ENCODE results near the gene PNPLA3.
A peak's percentile ranks its signal among the peaks of the same experiment; 100 is the strongest.

PNPLA3 gene, protein sequence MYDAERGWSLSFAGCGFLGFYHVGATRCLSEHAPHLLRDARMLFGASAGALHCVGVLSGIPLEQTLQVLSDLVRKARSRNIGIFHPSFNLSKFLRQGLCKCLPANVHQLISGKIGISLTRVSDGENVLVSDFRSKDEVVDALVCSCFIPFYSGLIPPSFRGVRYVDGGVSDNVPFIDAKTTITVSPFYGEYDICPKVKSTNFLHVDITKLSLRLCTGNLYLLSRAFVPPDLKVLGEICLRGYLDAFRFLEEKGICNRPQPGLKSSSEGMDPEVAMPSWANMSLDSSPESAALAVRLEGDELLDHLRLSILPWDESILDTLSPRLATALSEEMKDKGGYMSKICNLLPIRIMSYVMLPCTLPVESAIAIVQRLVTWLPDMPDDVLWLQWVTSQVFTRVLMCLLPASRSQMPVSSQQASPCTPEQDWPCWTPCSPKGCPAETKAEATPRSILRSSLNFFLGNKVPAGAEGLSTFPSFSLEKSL
- total RNA-seq, result 0.06 to 0.22 reads per million in 2 experiments

DNA sequence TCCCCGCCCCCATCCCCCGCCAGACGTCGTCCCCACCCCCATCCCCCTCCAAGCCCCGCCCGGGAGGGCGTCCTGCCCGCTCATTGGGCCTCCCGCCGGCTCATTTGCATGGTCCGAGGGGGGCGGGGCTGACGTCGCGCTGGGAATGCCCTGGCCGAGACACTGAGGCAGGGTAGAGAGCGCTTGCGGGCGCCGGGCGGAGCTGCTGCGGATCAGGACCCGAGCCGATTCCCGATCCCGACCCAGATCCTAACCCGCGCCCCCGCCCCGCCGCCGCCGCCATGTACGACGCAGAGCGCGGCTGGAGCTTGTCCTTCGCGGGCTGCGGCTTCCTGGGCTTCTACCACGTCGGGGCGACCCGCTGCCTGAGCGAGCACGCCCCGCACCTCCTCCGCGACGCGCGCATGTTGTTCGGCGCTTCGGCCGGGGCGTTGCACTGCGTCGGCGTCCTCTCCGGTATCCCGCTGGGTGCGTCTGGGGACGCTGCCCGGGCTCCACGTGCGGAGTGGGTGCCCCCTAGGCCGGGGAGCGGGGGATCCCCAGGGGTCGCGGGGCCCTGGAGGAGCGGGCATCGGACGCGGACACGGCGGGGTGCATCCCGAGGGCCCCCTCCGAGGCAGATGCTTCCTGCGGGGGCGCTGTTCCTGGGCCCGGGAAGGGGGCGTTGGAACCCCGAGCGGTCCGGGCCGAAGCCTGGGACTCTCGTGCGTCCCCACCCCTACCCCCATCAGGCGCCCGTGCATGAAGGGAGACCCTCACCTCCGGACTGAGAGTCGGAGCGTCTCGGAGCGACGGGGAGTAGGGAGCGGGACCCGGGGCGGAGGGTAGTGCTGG, at the start of gene PNPLA3:
Gene PNPLA3, plus strand, starts transcription at position 175 of the 834 bp plus-strand sequence. Its CDS starts 107 bp downstream, at position 282.
- peak; percentile 56 for DNase-seq (ENCODE audit: low read depth)

DNA sequence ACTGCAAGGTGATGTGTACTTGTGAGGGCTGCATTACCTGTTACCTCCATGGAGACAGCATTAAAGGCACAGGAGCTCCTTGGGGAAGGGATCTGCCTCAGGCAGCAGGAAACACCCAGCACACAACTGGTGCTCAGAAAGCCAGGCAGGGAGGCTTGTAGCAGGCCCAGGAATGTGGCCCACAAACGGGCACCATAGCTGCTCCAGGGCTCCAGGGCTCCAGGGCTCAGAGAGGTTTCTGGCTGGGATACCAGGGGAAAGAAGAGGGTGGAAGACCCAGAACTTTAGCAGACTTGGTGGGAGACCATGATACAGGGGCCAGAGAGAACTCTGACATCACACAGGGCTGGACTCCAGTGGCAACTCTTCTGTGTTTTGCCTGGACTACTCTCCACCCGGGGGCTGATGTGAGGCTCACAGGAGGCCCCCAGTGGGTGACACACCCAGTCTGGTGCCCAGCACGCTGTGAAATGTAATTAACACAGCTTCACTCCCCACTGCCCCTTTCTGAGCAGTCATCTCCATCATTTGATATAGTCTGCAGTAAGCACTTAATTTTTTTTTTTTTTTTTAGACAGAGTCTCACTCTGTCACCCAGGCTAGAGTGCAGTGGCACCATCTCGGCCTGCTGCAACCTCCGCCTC, 46.6 kb upstream of the PNPLA3 start:
- no peak for DNase-seq (ENCODE audit: low read depth)

DNA sequence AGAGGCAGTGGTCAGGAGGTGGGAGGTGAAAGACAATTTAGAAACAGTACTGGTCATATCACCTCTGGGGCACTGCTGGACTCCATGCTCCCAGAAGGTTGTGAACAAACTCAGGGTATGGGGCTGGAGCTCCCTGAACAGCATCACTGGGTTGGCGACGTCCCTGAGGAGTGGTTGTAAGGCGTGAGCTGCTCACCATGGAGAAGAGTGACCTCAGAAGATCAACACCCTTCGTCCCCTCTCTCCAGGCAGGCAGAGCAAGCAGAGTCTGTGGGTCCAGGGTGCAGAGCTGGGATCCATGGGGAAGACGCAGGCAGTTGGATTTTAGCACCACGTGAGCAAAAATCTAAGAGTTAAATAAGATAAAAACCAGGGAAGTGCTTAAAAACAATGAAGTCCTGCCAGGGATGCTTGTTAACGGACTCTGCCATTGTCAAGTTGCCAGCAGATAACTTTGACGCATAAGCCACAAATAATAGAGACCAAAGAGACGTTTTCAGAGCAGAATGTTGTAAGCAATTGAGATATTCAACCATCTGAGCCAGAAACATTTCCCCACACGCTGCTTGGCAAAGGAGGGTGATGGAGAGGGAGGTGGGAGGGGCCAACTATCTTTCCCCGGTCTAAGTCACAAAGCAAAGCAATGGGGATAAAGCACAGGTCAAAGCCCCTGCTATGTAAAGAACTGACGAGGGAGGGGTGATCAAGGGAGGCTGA, 45.4 kb upstream of the PNPLA3 start:
- DNase-seq (ENCODE audit: low read depth), result no peak

DNA sequence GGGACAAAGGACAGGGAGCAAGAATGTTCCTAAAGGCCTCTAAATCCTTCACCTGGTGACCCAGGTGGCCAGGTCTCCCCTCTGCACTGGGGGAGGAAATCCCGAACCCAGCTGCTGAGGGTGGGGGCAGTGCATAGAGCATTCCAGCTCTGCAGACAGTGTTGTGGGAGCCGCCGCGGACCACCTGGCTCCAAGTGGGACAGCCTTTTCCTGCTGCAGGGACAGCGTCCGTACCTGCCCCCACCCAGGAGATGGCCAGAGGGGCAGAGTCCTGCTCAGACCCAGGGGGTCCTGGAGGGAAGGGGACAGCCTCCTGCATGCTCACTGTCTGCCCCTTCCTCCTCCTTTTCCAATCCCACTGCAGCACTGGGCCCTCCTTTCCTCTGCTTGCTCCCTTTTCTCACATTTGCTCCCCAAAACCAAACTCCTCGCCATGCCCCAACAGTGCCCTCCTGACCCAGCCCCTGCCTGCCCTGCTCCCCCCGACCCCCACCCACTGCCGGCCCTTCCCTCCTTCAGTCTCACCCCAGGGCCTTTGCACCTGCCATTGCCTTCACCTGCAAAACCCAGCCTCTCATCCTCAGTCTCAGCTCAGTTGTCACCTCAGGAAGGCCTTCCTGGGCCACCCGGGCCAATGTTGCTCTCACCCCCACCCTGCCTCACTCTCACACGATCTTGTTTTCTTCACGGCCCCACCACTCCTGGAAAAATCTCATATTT, 44.6 kb upstream of the PNPLA3 start:
- DNase-seq (ENCODE audit: low read depth), result no peak

DNA sequence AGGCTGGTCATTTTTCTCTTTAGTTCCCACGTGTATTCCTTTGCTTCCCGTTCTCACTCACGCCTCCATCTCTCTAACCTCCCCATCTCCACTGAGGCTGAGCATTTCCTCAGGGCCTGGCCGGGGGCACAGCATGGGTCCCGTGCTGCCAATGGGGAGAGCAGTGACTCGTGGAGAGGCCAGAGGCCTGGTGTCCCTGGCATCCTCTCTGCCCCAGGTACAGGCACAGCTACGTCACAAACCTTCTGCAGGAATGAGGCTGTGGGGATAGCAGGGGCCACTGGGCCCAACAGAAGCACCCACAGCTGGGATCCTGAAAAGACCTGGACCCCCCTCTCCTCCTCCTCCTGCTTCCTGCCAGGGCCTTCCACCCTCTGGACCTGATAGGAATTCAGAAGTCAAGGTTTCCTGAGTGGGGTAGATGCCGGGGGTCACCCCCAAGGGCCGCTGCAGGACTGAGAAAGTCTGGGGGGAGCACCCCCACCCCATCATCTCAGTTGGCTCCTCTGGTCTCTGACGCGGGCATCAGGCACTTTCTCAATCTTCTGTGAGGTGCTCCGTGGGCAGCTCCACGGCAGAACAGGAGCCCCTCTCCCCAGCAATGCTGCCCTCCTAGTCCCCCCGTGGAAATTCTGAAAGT, 43.6 kb upstream of the PNPLA3 start:
- DNase-seq (ENCODE audit: low read depth), result no peak

DNA sequence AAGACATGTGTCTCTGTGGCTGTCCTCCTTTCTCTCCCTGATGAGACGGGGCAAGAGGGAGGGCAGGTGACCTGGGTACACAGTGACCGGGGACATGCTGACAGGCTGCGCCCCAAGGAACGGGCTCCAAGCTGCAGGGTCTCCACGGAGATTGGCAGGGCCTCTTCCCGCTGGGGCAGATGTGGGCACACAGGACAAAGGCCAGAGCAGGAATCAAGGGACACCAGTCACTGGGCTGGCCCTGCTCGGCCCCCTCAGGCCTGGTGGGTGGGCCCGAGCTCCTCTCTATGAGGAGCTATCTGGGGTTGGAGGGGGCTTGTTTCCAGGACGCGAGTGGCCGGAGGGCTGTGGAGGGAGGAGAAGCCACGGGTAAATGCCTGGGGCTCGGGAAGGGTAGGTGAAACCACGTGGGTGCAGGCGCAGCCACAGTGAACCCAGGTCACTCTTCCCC, 43.0 kb upstream of the PNPLA3 start:
- DNase-seq (ENCODE audit: low read depth), result no peak

DNA sequence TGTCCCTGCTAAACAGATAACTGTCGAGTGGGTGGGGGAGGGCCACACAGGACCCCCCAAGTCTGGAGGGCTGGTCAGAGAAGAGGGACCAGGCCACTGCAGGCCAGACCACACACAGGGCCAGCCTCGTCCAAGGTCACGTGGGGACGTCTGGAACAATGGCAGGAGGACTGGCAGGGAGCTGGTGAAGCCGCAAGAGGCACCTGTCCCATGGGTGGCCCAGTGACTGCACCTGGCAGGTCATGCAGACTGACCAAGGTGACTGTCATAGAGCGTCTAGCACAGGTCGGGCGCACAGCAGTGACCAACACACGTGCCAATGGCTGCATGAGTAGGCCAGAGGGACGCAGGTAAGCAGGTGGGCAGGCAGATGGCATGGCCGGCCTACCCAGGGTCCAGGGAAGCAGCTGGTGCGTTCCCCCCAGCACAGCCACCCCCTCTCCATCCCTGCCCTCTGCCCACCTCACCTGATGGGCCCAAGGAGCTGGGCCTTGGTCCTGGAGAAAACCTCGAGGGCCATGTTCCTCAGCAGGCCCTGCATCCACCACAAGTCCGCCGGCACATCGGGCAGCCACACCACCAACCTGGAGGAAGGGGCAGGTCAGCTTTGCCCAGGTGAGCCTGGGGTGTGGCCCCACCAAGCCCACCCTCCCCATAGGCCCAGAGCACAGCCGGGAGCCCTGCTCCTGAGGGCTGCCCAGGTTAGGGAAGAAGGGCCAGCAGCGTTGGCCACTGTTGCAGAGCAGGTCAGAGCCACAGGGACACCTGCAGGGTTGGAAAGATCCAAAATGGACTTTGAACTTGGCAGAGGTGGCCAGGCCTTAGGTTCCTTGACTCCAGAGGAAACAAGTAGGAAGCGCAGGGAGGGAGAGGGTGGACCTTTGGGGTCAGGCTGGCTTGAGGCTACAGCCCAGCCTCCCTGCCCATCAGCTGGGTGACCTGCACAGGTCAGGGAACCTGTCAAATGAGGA, 42.2 kb upstream of the PNPLA3 start:
- DNase-seq (ENCODE audit: low read depth), result no peak

DNA sequence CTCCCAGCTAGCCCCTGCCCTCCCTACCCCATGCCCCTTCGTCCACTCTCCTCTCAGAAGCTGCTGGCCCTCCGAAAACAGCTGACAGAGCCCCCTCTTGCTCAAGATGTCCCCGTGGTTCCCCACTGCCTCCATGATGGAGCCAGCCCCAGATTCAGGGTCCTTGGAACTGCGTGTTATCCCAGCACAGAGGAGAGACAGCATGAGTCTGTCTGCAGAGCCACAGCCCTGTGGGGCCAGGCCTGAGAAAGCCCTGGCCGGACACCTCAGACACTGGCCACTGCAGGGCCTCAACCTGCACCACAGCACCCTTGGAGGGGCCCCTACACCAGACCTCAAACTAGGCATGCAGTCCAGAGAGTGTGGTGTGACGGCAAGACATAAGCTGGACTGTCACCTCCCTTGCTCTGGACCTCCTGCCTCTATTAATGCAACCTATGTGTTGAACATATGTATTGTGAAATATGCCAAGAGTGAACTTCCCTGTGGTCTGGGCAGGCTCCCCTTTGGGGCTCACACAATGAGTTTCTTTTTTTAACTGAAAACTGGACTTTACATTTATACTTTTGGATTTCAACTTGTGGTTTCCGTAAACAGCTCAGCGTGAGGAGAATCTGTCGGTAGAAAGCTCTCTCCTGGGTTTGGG, 41.4 kb upstream of the PNPLA3 start:
- no peak for DNase-seq (ENCODE audit: low read depth)

DNA sequence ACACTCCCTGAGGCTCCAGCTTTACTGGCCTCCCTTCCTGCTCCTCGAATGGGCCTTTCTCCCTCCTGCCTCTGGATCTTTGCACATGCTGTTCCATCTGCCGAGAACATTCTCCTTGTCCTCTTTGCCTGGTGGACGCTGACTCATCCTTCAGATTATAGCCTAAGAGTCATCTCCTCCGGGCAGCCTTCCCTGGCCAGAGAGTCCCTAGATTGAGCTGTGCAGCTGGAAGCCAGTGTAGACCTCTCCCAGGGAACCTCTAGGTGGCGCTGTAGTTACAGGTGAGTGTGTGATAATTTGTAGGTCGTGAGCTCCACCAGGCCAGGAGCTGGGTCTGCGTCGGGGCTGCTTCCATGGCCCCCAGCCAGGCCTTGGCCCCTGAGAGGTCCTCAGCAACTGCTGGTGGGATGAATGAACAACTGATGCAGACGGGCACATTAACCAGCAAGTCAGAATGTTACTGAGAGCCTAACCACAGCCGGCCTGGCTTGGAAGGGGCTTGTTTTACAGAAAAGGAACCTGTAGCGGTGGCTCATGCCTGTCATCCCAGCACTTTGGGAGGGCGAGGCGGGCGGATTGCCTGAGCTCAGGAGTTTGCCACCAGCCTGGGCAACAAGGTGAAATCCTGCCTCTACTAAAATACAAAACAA, 40.5 kb upstream of the PNPLA3 start:
- peak; percentile 16 for DNase-seq (ENCODE audit: low read depth)

DNA sequence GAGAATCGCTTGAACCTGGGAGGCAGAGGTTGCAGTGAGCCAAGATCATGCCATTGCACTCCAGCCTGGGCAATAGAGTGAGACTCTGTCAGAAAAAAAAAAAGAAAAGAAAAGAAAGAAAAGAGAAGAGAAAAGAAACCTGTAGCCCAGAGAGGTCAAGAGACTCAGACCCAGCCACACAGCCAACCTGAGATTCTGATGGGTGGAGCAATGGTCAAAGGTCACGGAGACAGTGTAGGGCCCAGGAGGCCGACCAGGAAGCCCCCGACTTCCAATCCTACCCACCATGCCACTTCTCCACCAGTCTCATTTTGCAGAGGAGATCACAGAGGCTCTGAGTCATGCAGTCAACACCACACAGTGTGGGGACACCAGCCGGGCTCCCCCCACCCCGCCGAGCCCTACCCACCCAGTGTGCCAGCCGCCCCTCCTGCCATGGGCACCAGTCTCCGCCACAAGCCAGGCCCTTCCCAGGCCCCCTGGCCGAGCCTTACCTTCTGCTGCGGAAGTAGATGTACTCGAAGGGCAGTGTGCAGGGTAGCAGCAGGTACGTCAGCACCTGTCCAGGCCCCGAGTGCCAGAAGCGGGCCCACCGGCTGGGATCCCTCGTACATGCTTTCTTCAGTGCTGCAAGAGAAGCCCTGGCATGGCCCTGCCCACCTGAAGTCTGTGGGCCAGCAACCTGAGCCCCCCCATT, 39.7 kb upstream of the PNPLA3 start:
- no peak for DNase-seq (ENCODE audit: low read depth)

DNA sequence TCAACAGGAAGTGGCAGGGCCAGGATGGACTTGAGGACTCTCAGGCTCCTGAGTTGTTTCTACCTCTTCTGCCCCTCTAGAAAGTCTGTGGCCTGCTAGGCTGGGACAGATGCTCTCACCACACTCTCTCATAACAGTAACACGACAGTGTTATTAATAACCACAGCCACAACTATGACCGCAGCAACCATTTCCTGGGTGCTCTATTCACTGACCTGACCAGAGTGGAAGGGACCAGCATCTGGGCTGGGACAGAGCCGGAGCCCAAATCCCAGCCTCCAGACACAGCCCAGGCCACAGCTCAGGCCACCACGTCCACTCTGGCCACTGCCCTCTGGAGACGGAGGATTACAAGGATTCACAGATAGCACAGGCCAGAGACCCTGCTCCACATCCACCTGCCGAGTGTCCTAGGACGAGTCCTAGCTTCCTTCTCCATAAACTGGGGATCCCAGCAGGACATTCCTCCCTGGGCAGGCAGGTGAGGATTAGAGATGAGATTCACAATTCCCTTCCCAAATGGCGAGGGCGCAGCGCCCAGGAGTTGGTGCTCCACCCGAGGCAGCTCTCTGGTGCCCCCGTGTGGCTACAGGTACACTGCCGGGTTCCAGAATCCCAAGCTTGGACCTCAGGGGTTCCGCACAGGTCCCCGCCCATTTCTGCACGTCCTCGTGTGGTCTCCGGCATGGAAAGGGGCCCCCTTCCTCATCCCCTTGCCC, 38.8 kb upstream of the PNPLA3 start:
- no peak for DNase-seq (ENCODE audit: low read depth)

DNA sequence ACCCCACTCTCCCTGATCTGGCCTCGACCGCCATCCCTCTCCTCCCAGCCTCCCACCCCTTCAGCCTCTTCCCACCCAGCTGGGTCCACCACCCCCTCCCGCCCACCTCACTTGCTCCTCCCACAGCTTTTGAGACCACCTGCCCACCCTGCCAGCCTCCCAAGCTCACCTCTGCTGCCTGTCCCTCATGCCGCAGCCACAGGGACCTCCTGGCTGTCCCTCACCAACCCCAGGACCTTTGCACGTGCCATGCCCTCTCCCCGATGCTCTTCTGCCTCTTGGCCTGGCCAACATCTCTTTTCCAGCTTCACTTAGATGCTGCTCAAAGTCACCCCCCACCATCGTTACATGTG, 38.3 kb upstream of the PNPLA3 start:
- DNase-seq (ENCODE audit: low read depth), result no peak

DNA sequence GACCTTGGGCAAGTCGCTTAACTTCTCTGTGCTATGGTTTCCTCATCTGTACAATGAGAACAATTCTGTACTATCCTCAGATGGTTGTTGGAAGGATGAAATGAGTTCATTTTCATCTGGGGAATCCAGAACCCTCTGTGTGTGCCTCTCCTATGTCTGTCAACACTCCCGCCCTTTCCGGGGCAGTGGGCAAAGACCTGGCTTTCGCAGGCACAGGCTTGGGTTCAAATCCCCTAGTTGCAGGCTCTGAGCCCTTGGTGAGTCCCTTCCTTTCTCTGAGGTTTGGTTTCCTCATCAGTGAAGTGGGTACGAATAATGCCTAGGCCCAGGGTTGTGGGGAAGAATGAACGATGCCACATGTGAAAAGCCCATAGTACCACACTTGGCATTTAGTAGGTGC, 37.8 kb upstream of the PNPLA3 start:
- DNase-seq (ENCODE audit: low read depth), result no peak

DNA sequence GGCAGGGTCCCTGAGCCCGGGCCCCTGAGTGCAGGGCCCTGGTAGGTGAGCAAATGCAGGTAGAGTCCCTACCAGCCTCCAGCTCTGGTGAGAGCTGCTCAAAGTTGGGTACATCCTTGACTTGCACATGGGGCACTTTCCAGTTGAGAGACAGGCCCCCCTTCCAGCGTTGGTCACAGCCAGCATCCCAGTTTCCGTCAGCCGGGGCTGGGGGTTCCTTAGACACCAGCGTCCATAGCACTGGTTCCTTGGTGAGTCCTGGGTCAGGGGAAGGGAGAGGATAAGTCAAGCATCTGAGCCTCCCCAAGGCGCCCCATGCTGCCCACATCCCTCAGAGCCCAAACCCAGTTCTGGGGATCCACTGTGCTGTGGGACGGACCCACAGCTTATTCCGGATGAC, 37.4 kb upstream of the PNPLA3 start:
- DNase-seq (ENCODE audit: low read depth), result no peak

DNA sequence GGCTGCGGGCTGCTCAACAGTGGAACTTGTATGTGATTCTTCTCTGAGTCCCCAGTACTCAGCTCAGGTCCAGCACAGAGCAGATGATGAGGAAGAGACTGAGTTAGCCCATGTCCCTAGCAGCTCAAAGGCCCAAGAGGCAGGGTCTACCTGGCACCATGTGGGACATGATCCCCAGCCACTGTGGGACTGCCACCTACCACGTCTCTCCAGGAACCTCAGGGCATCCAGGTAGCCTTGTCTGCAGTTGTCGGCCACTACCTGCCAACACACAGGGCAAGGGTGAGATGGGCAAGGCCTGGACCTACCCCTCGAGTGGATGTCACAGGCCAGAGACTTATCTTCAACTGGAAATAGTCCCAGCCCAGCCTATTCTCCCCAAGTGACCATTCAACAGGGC, 36.2 kb upstream of the PNPLA3 start:
- DNase-seq (ENCODE audit: low read depth), result no peak

DNA sequence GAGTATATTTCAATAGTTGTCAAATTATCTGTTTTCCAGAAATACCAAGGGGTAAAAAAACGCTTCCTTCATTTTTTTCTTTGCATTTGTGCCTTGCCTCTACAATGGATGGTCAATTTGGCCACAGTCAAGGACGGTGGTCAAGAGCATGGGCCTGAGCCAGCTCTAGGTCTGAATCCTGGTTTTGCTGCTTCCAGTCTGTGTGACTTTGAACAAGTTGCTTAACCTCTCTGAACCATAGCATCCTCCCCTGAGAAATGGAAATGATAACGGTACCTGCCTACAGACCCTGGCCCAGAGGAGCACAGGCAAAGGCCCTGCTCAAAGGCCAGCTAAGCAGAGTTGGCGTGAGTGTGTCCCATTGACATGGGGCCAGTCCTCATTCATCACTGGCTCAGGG, 34.9 kb upstream of the PNPLA3 start:
- no peak for DNase-seq (ENCODE audit: low read depth)
